H1 (cell line): ENCODE results near the gene SUSD5. TPM values are rescaled to one million over a fixed set of nuclear protein-coding genes. Genes with fewer than 3 reads are reported as not detected.

Experiments
- CBX8 ChIP-seq: fragments of 300-800, 300-1000 bp; sonication (generic); IDR thresholded peaks from 2 replicates; pipeline ENCODE4 v1.7.1; 2016; ENCODE audit warnings: low read depth, low read length, borderline replicate concordance
- GTF2F1 ChIP-seq: IDR thresholded peaks from 2 replicates; pipeline ENCODE4 v1.6.1; 2012; ENCODE audit warnings: low read depth, low read length, improper control_type of control experiment, borderline replicate concordance
- NRF1 ChIP-seq: IDR thresholded peaks from 2 replicates; pipeline ENCODE4 v1.6.1; 2011; ENCODE audit warnings: mild to moderate bottlenecking, low read depth, low read length, improper control_type of control experiment
- RBBP5 ChIP-seq: IDR thresholded peaks from 2 replicates; pipeline ENCODE4 v1.7.1; 2012; ENCODE audit warnings: low read depth, mild to moderate bottlenecking, inconsistent platforms, low read length, moderate library complexity, borderline replicate concordance
- USF2 ChIP-seq: IDR thresholded peaks from 2 replicates; pipeline ENCODE4 v1.6.1; 2011; ENCODE audit warnings: low read length, improper control_type of control experiment
- polyA plus RNA-seq, 7 experiments: library from polyadenylated mRNA; depleted of rRNA in 3 of 7; stranded (reverse) in 5 of 7; unstranded in 2 of 7; fragments of >200 nt in 5 of 7; fragments of 200-250 nt in 2 of 7; gene quantifications; 1 replicate in 5 of 7; 2 replicates in 1 of 7; 4 replicates in 1 of 7; pipeline versions ENCODE4 v1.2.1 to v1.2.3, GENCODE V29; 2011 to 2013; ENCODE audit warnings: missing spikeins in 2 of 7, mixed read lengths in 2 of 7
- total RNA-seq: library from RNA; stranded (reverse); fragmentation: NEBNext Ultra II Directional; extraction: Animal tissue kit (Norgen Biotek cat#: 25700); gene quantifications from 2 replicates; pipeline ENCODE4 v1.2.1, GENCODE V29; 2021

Gene SUSD5
- total and polyA plus RNA-seq, 2 of the 8 experiments (the other 6 are each of a cell fraction or from before 2014, with no cell fraction given) = 0.92 to 3.3 TPM

DNA sequence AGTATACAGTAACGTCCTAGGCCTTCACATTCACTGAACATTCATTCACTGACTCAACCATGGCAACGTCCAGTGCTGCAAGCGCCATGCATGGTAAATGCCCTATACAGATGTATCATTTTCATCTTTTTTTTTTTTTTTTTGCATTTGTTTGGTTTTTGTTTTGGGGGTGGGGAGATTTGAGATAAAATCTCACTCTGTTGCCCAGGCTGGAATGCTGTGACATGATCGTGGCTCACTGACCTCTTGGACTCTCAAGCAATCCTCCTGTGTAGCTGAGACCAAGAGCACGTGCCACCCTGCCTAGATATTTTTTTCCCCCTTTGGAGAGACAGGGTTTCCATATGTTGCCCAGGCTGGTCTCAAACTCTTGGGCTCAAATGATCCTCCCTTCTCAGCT lies 37.4 kb downstream of the SUSD5 start (continued):
- no peak for TF ChIP-seq USF2
- no peak for TF ChIP-seq RBBP5
- TF ChIP-seq CBX8 = no peak
- no peak for TF ChIP-seq NRF1
- no peak for TF ChIP-seq GTF2F1
